WTC11 (cell line): ENCODE results near the gene TMEM238. TPM values are rescaled to one million over a fixed set of nuclear protein-coding genes. Genes with fewer than 3 reads are reported as not detected.

ENCODE experiments used
- ATAC-seq: fragments of 200-7000 bp; cut with Tn5 transposase; 2 replicates; pipeline ENCODE4 v1.10.0; 2021; ENCODE audit warnings: mild to moderate bottlenecking, moderate library complexity
- CTCF ChIA-PET: fragments of 300-600 bp; sonication (Branson Sonifier 250); formaldehyde crosslinking; loops from one replicate; lab custom pipeline; 2021; ENCODE audit warnings: antibody characterized with exemption; lab: Charles Lee
- POLR2A ChIA-PET: fragments of 350-600 bp; sonication (Branson Sonifier 250); formaldehyde crosslinking; loops from one replicate; lab custom pipeline; 2021; ENCODE audit warnings: antibody characterized with exemption; lab: Charles Lee
- DNase-seq: peaks from one replicate; pipeline ENCODE4 v3.0.0; 2021; ENCODE audit warnings: low spot score
- H3K27ac Mint-ChIP-seq: 2 replicates; pipeline ENCODE4 v1.8.0; 2021; ENCODE audit warnings: mixed read lengths
- H3K27me3 Mint-ChIP-seq: 2 replicates; pipeline ENCODE4 v1.8.0; 2021; ENCODE audit warnings: low read depth, mild to moderate bottlenecking, moderate library complexity, mixed read lengths
- H3K36me3 Mint-ChIP-seq: 2 replicates; pipeline ENCODE4 v1.8.0; 2021; ENCODE audit warnings: mixed read lengths
- H3K4me1 Mint-ChIP-seq: 2 replicates; pipeline ENCODE4 v1.8.0; 2022; ENCODE audit warnings: mixed read lengths
- H3K4me3 Mint-ChIP-seq: 2 replicates; pipeline ENCODE4 v1.8.0; 2021; ENCODE audit warnings: mild to moderate bottlenecking, moderate library complexity, mixed read lengths
- H3K9me3 Mint-ChIP-seq: 2 replicates; pipeline ENCODE4 v1.8.0; 2021; ENCODE audit warnings: mixed read lengths
- AR ChIP-seq: fragments of 250-450 bp; sonication (Bioruptor Pico); IDR thresholded peaks from 2 replicates; pipeline ENCODE4 v1.9.0; 2021; ENCODE audit warnings: mild to moderate bottlenecking
- E2F1 ChIP-seq: sonication (generic); formaldehyde crosslinking; IDR thresholded peaks from 2 replicates; pipeline ENCODE4 v1.8.0; 2022; ENCODE audit warnings: mild to moderate bottlenecking, missing genetic modification reagents
- E2F5 ChIP-seq: sonication (generic); formaldehyde crosslinking; IDR thresholded peaks from 2 replicates; pipeline ENCODE4 v1.8.1; 2022; ENCODE audit warnings: mild to moderate bottlenecking, moderate library complexity, missing genetic modification reagents
- EMX1 ChIP-seq: fragments of 250-450 bp; sonication (Bioruptor Pico); IDR thresholded peaks from 2 replicates; pipeline ENCODE4 v1.8.0; 2021; ENCODE audit warnings: mild to moderate bottlenecking
- ERG ChIP-seq: fragments of 250-450 bp; sonication (Bioruptor Pico); IDR thresholded peaks from 2 replicates; pipeline ENCODE4 v1.8.0; 2021; ENCODE audit warnings: mild to moderate bottlenecking
- IRF2 ChIP-seq: sonication (generic); formaldehyde crosslinking; IDR thresholded peaks from 2 replicates; pipeline ENCODE4 v1.8.0; 2022; ENCODE audit warnings: low read depth, missing genetic modification reagents, borderline replicate concordance
- MXD4 ChIP-seq: fragments of 250-450 bp; sonication (Bioruptor Pico); IDR thresholded peaks from 2 replicates; pipeline ENCODE4 v1.8.0; 2021; ENCODE audit warnings: mild to moderate bottlenecking, moderate library complexity, borderline replicate concordance
- USF1 ChIP-seq: sonication (generic); formaldehyde crosslinking; IDR thresholded peaks from 2 replicates; pipeline ENCODE4 v1.8.0; 2022; ENCODE audit warnings: mild to moderate bottlenecking, missing genetic modification reagents
- ZBTB21 ChIP-seq: sonication (generic); formaldehyde crosslinking; IDR thresholded peaks from 2 replicates; pipeline ENCODE4 v1.8.1; 2023; ENCODE audit warnings: mild to moderate bottlenecking, missing genetic modification reagents, borderline replicate concordance
- ZBTB43 ChIP-seq: sonication (generic); formaldehyde crosslinking; IDR thresholded peaks from 2 replicates; pipeline ENCODE4 v1.8.1; 2023; ENCODE audit warnings: mild to moderate bottlenecking, missing genetic modification reagents
- ZNF219 ChIP-seq: sonication (generic); formaldehyde crosslinking; IDR thresholded peaks from 2 replicates; pipeline ENCODE4 v1.8.0; 2023; ENCODE audit warnings: missing genetic modification reagents, mild to moderate bottlenecking, borderline replicate concordance
- ZNF423 ChIP-seq: fragments of 250-450 bp; sonication (Bioruptor Pico); IDR thresholded peaks from 2 replicates; pipeline ENCODE4 v2.1.2; 2022; ENCODE audit warnings: mild to moderate bottlenecking, moderate library complexity
- total RNA-seq: library from RNA; stranded (reverse); gene quantifications from 3 replicates; pipeline ENCODE4 v1.2.3, GENCODE V29; 2021

The TMEM238 gene
- total RNA-seq, 1 experiment from 2014 or later = 8.3 TPM

- TF ChIP-seq ZBTB43 (0 out of 2 replicates have a peak, but pooled peaks have one; percentile 32), ZNF219 (CRISPR knock-in tag) (no peak), EMX1 (CRISPR knock-in tag) (no peak), MXD4 (CRISPR knock-in tag) (no peak), AR (CRISPR knock-in tag) (no peak), E2F5 (CRISPR knock-in tag) (no peak)
Observed at GRCh38 chr19:55341595-55342531, 42.2 kb downstream of the TMEM238 start (continued).

- DNase-seq = peak; percentile 83
Observed at GRCh38 chr19:55341171-55341588, 42.9 kb downstream of the TMEM238 start.

GRCh38 chr19:55340784-55341147 lies 43.3 kb downstream of the TMEM238 start:
- no peaks in the 10 kb centered on the region for H3K9me3 Mint-ChIP-seq
- peaks cover 23% of the 10 kb centered on the region for H3K4me1 Mint-ChIP-seq
- CTCF ChIA-PET = interaction anchor here (0.5 to 2.2 kb wide), 10 partner anchors 16 to 811 kb away, joined by 3 to 10 read pairs (median 5); partner anchors contain the start of genes IL11 and TMEM238

More at GRCh38 chr19:55341171-55341588, 42.9 kb downstream of the TMEM238 start:
- Mint-ChIP-seq H3K4me1 (peaks cover 23% of the 10 kb centered on the region), H3K27me3 (peaks cover 17% of the 10 kb centered on the region), H3K36me3 (peaks cover 28% of the 10 kb centered on the region), H3K9me3 (no peaks in the 10 kb centered on the region), H3K4me3 (peak overlapping the region; percentile 83), H3K27ac (peak overlapping the region; percentile 90)
- CTCF ChIA-PET = interaction anchor here (0.5 to 2.2 kb wide), 12 partner anchors 15 to 811 kb away, joined by 3 to 10 read pairs (median 4); partner anchors contain the start of genes DNAAF3, IL11 and TMEM238
- ATAC-seq = peak; percentile 3
- POLR2A ChIA-PET = interaction anchor here (1.0 to 1.8 kb wide), 6 partner anchors 8 to 58 kb away, joined by 3 to 6 read pairs (median 4); partner anchors contain the start of gene TMEM238
- TF ChIP-seq IRF2 (CRISPR knock-in tag) = no peak

More at GRCh38 chr19:55340784-55341147, 43.3 kb downstream of the TMEM238 start:
- Mint-ChIP-seq H3K4me3 (peak overlapping the region; percentile 83), H3K27me3 (peaks cover 18% of the 10 kb centered on the region), H3K36me3 (peaks cover 28% of the 10 kb centered on the region), H3K27ac (0 out of 2 replicates have a peak overlapping the region, but pooled peaks have one; percentile 85)
- DNase-seq = peak; percentile 47
- POLR2A ChIA-PET = interaction anchor here (0.6 to 1.8 kb wide), 7 partner anchors 8 to 67 kb away, joined by 3 to 6 read pairs (median 5); partner anchors contain the start of genes TMEM238 and UBE2S
- ATAC-seq = no peak
- TF ChIP-seq E2F1 = no peak
- no peak for TF ChIP-seq ZNF219 (CRISPR knock-in tag)
- 0 out of 2 replicates have a peak, but pooled peaks have one; percentile 52 for TF ChIP-seq ZBTB21 (CRISPR knock-in tag)
- TF ChIP-seq ZNF423 (CRISPR knock-in tag) = peak; percentile 95
- no peak for TF ChIP-seq ERG (CRISPR knock-in tag)
- TF ChIP-seq MXD4 (CRISPR knock-in tag) = no peak
- no peak for TF ChIP-seq USF1
